Measurements from ENCODE around the gene TNNT1.

DNA sequence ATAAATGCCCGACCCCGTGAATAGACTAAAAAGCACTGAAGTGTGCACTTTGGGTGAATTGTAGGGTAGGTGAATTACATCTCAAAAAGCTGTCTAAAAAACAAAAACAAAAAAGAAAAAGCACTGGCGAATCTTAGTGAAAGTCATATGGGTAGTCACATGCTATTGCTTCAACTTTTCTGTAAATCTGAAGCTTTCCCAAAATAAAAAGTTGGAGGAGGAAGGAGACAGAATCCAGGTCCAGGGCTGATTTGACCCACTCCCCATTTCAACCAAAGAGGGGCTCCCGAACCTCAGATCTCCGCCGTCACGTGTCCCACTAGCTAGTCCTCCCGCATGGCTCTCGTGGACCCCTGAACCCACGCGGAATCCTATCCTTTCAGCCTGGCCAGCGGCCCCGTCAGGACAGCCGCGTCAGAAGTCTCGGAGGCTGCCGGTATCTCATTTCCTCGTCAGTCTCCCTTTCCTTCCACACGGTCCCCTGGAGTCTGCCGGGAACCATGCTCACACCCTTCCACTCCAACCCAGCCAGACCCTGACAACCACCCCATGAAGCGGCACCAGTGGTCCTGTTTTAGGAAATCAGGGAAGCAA lies 37.7 kb downstream of the TNNT1 start:
- TF ChIP-seq, protein P1, sequence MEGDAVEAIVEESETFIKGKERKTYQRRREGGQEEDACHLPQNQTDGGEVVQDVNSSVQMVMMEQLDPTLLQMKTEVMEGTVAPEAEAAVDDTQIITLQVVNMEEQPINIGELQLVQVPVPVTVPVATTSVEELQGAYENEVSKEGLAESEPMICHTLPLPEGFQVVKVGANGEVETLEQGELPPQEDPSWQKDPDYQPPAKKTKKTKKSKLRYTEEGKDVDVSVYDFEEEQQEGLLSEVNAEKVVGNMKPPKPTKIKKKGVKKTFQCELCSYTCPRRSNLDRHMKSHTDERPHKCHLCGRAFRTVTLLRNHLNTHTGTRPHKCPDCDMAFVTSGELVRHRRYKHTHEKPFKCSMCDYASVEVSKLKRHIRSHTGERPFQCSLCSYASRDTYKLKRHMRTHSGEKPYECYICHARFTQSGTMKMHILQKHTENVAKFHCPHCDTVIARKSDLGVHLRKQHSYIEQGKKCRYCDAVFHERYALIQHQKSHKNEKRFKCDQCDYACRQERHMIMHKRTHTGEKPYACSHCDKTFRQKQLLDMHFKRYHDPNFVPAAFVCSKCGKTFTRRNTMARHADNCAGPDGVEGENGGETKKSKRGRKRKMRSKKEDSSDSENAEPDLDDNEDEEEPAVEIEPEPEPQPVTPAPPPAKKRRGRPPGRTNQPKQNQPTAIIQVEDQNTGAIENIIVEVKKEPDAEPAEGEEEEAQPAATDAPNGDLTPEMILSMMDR (conservative IDR thresholded peaks at IDR 0.05 in 1 of 2, IDR thresholded peaks at IDR 0.05 in 1 of 2; ENCODE audit: extremely low read depth in 1 of 2, insufficient read depth in 1 of 2, low read depth in 1 of 2, low read length in 2 of 2): no peak
- TF ChIP-seq EZH2 (IDR thresholded peaks at IDR 0.05; ENCODE audit: borderline replicate concordance, low read length): no peak

Measured in mammary epithelial cell (primary cell).